ENCODE results near the gene ZFP69.
A peak's percentile ranks its signal among the peaks of the same experiment; 100 is the strongest.

ZFP69 gene

GRCh38 chr1:40451238-40451585 is 25.9 kb upstream of the ZFP69 start:
- peak overlapping the region; percentile 97 for H2AFZ ChIP-seq (ENCODE audit: low read depth, low read length, severe bottlenecking)
- H3K9ac ChIP-seq (ENCODE audit: low read length) = peak overlapping the region; percentile 74
- H3K9me3 ChIP-seq (ENCODE audit: insufficient read depth, low read length) = peaks cover 13% of the 10 kb centered on the region; the same call in 1 of the 2 replicates

GRCh38 chr1:40454873-40455272 is 22.2 kb upstream of the ZFP69 start:
- Histone ChIP-seq H3K4me3 (ENCODE audit: insufficient read depth, low read length, poor library complexity, severe bottlenecking) (no peak overlapping the region), H3K9ac (ENCODE audit: low read length) (no peak overlapping the region), H4K20me1 (ENCODE audit: low read depth, low read length) (no peaks in the 10 kb centered on the region), H3K9me3 (ENCODE audit: insufficient read depth, low read length) (peaks cover 47% of the 10 kb centered on the region; the same call in 1 of the 2 replicates), H3K27ac (ENCODE audit: low read depth, low read length) (no peak overlapping the region), H2AFZ (ENCODE audit: low read depth, low read length, severe bottlenecking) (no peak overlapping the region), H3K9me2 (replicated peaks; ENCODE audit: insufficient read depth, low read length) (no peaks in the 10 kb centered on the region), H3K79me2 (ENCODE audit: insufficient read depth, low read length) (peaks cover 14% of the 10 kb centered on the region; the same call in 1 of the 2 replicates), H3F3A (ENCODE audit: insufficient read depth) (no peaks in the 10 kb centered on the region; the same call in 1 of the 2 replicates), H3K27me3 (ENCODE audit: low read length) (no peaks in the 10 kb centered on the region), H3K4me2 (ENCODE audit: low read depth, low read length, poor library complexity, severe bottlenecking) (no peak overlapping the region), H3K36me3 (ENCODE audit: low read length) (peaks cover 57% of the 10 kb centered on the region)
- TF ChIP-seq EZH2phosphoT487 (conservative IDR thresholded peaks at IDR 0.05; ENCODE audit: low read length) (no peak), CTCF (IDR thresholded peaks at IDR 0.05; ENCODE audit: insufficient read depth, low read length, poor library complexity, severe bottlenecking) (no peak)

More at GRCh38 chr1:40451238-40451585, 25.9 kb upstream of the ZFP69 start:
- peak overlapping the region; percentile 81 for H3K4me2 ChIP-seq (ENCODE audit: low read depth, low read length, poor library complexity, severe bottlenecking)
- peak overlapping the region; percentile 68 for H3K4me3 ChIP-seq (ENCODE audit: insufficient read depth, low read length, poor library complexity, severe bottlenecking)
- no peaks in the 10 kb centered on the region for H3K9me2 ChIP-seq (replicated peaks; ENCODE audit: insufficient read depth, low read length)
- TF ChIP-seq EZH2phosphoT487 (conservative IDR thresholded peaks at IDR 0.05; ENCODE audit: low read length) = no peak
- no peak for TF ChIP-seq CTCF (IDR thresholded peaks at IDR 0.05; ENCODE audit: insufficient read depth, low read length, poor library complexity, severe bottlenecking)
- peaks cover 14% of the 10 kb centered on the region; the same call in 1 of the 2 replicates for H3K79me2 ChIP-seq (ENCODE audit: insufficient read depth, low read length)
- peaks cover 21% of the 10 kb centered on the region for H3K36me3 ChIP-seq (ENCODE audit: low read length)
- H3K27me3 ChIP-seq (ENCODE audit: low read length) = no peaks in the 10 kb centered on the region
- peak overlapping the region; percentile 79 for H3K27ac ChIP-seq (ENCODE audit: low read depth, low read length)
- no peaks in the 10 kb centered on the region for H4K20me1 ChIP-seq (ENCODE audit: low read depth, low read length)
- H3F3A ChIP-seq (ENCODE audit: insufficient read depth) = no peaks in the 10 kb centered on the region; the same call in 1 of the 2 replicates

- H3K79me2 ChIP-seq (ENCODE audit: insufficient read depth, low read length) = no peaks in the 10 kb centered on the region
- H3K4me3 ChIP-seq (ENCODE audit: insufficient read depth, low read length, poor library complexity, severe bottlenecking) = no peak overlapping the region
- no peaks in the 10 kb centered on the region for H3K27me3 ChIP-seq (ENCODE audit: low read length)
- H4K20me1 ChIP-seq (ENCODE audit: low read depth, low read length) = no peaks in the 10 kb centered on the region
- no peak overlapping the region for H3K4me2 ChIP-seq (ENCODE audit: low read depth, low read length, poor library complexity, severe bottlenecking)
- no peak overlapping the region for H3K27ac ChIP-seq (ENCODE audit: low read depth, low read length)
- H3K36me3 ChIP-seq (ENCODE audit: low read length) = peaks cover 65% of the 10 kb centered on the region
- no peak overlapping the region for H2AFZ ChIP-seq (ENCODE audit: low read depth, low read length, severe bottlenecking)
- no peak overlapping the region for H3K9ac ChIP-seq (ENCODE audit: low read length)
- TF ChIP-seq CTCF (IDR thresholded peaks at IDR 0.05; ENCODE audit: insufficient read depth, low read length, poor library complexity, severe bottlenecking) (no peak), EZH2phosphoT487 (conservative IDR thresholded peaks at IDR 0.05; ENCODE audit: low read length) (no peak)
- H3K9me2 ChIP-seq (replicated peaks; ENCODE audit: insufficient read depth, low read length) = no peaks in the 10 kb centered on the region
- H3F3A ChIP-seq (ENCODE audit: insufficient read depth) = no peaks in the 10 kb centered on the region
- H3K9me3 ChIP-seq (ENCODE audit: insufficient read depth, low read length) = peaks cover 76% of the 10 kb centered on the region
Observed at GRCh38 chr1:40462956-40463590, 14.0 kb upstream of the ZFP69 start.

Measured in SU-DHL-6 (cell line).